Esophagus muscularis mucosa (tissue), 4 donors: ENCODE data around the gene ALDOB. TPM values are rescaled to one million over a fixed set of nuclear protein-coding genes. Genes with fewer than 3 reads are reported as not detected.

Experiments used
- DNase-seq: peaks from one replicate; pipeline ENCODE4 v3.0.0-alpha.2; 2017; ENCODE audit errors: extremely low spot score
- H3K27ac ChIP-seq, 4 donors: fragments of 200-600 bp; sonication (generic); replicated peaks in 1 of 4; 1 replicate in 3 of 4; 2 replicates in 1 of 4; pipeline ENCODE4 v1.5.1; 2016 to 2019; ENCODE audit warnings: mild to moderate bottlenecking in 1 of 4
- H3K27me3 ChIP-seq, 4 donors: fragments of 200-600 bp; sonication (generic); one replicate each; pipeline versions ENCODE4 v1.5.1 to v1.6.0; 2016 to 2019
- H3K36me3 ChIP-seq, 4 donors: fragments of 200-600 bp; sonication (generic); one replicate each; pipeline ENCODE4 v1.5.1; 2016 to 2019
- H3K4me1 ChIP-seq, 4 donors: fragments of 200-600 bp; sonication (generic); one replicate each; pipeline ENCODE4 v1.5.1; 2016 to 2019
- H3K4me3 ChIP-seq, 4 donors: fragments of 200-600 bp; sonication (generic); 1 replicate in 2 of 4; 2 replicates in 2 of 4; pipeline ENCODE4 v1.5.1; 2016 to 2019; ENCODE audit warnings: mild to moderate bottlenecking in 4 of 4, moderate library complexity in 1 of 4
- H3K9me3 ChIP-seq, 4 donors: fragments of 200-600 bp; sonication (generic); 1 replicate in 3 of 4; 2 replicates in 1 of 4; pipeline ENCODE4 v1.5.1; 2016 to 2019
- EP300 ChIP-seq: sonication (generic); formaldehyde crosslinking; IDR thresholded peaks from one replicate; pipeline ENCODE4 v1.6.1; 2017; ENCODE audit warnings: antibody characterized with exemption
- POLR2A ChIP-seq: fragments of 450-650 bp; IDR thresholded peaks from one replicate; pipeline ENCODE4 v1.6.1; 2017; ENCODE audit warnings: antibody characterized with exemption, moderate library complexity, mild to moderate bottlenecking, low read depth
- POLR2AphosphoS5 ChIP-seq, 2 donors: sonication (generic); formaldehyde crosslinking; IDR thresholded peaks; one replicate each; pipeline ENCODE4 v1.6.1; 2017; ENCODE audit warnings: antibody characterized with exemption in 2 of 2
- WGBS: methylation state at CpG from one replicate; pipeline ENCODE4 v1.1.5; 2018; 5-methylcytosine and 5-hydroxymethylcytosine counted together
- intact Hi-C: fragments of 100-400 bp; cut with DNase I; formaldehyde crosslinking; loops from one replicate; pipeline ENCODE4 v1.15.1; 2023
- small RNA-seq, 3 donors: library from RNA; depleted of rRNA; stranded (forward); fragments of <200 nt; gene quantifications; one replicate each; pipeline ENCODE3, GENCODE V24; 2016
- total RNA-seq, 4 donors: library from RNA; depleted of rRNA; stranded (reverse); fragments of >200 nt; gene quantifications; one replicate each; pipeline versions ENCODE4 v1.1.0 to v1.2.1, GENCODE V29; 2016
- TF ChIP-seq, protein P1 (sequence below), 3 experiments: fragments of 200-600 bp in 2 of 3; fragments of 450-650 bp in 1 of 3; sonication (generic) in 2 of 3; IDR thresholded peaks; one replicate each; pipeline ENCODE4 v1.5.1; 2017 to 2019; ENCODE audit warnings: antibody characterized with exemption in 3 of 3, mild to moderate bottlenecking in 2 of 3, moderate library complexity in 1 of 3

The ALDOB gene
- total RNA-seq, 4 donors from 2014 or later: 0.23 to 0.33 TPM; not detected in 2

DNA sequence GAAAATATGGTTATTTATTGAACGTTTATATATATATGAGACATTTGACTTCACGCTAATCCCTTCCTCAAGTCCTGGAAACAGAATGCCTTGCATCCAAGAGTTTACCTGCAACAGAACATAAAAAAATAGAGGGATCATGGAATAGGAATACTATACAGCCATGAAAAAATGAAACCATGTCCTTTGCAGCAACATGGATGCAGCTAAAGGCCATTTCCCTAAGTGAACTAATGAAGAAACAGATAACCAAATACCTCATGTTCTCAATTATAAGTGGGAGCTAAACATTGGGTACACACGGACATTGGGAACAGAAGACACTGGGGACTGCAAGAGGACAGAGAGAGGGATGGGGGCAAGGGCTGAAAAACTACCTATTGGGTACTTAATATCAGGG is 63.8 kb downstream of the ALDOB start:
- H3K27me3 ChIP-seq: no peaks in the 10 kb centered on the region
- 93% methylated on average over 3 of the region's 3 CpGs for WGBS
- no peaks in the 10 kb centered on the region for H3K36me3 ChIP-seq
- no peak overlapping the region for H3K27ac ChIP-seq
- no peak for DNase-seq
- H3K4me1 ChIP-seq: no peaks in the 10 kb centered on the region
- intact Hi-C loops: no loop called here
- TF ChIP-seq EP300 (no peak), POLR2AphosphoS5 (IDR thresholded peaks at IDR 0.05) (no peak), POLR2A (no peak)
- TF ChIP-seq, protein P1, sequence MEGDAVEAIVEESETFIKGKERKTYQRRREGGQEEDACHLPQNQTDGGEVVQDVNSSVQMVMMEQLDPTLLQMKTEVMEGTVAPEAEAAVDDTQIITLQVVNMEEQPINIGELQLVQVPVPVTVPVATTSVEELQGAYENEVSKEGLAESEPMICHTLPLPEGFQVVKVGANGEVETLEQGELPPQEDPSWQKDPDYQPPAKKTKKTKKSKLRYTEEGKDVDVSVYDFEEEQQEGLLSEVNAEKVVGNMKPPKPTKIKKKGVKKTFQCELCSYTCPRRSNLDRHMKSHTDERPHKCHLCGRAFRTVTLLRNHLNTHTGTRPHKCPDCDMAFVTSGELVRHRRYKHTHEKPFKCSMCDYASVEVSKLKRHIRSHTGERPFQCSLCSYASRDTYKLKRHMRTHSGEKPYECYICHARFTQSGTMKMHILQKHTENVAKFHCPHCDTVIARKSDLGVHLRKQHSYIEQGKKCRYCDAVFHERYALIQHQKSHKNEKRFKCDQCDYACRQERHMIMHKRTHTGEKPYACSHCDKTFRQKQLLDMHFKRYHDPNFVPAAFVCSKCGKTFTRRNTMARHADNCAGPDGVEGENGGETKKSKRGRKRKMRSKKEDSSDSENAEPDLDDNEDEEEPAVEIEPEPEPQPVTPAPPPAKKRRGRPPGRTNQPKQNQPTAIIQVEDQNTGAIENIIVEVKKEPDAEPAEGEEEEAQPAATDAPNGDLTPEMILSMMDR (IDR thresholded peaks at IDR 0.05): no peak
- no peak overlapping the region for H3K4me3 ChIP-seq
- H3K9me3 ChIP-seq: no peaks in the 10 kb centered on the region

Small RNAs within 50 kb of the gene (small RNA-seq; reads per million reads assigned to genes)
- 0 reads per million in 3 donors for gene AL353621.2

Other genes with a start within 250 kb of the ALDOB start
- gene BAAT, start 50.8 kb downstream of the ALDOB start, total RNA-seq: not detected
- gene MRPL50, start 37.2 kb downstream of the ALDOB start, total RNA-seq: 10 to 100 TPM in 2 of 4 donors, 1 to 10 TPM in 2; 8.3 to 12.9 (median 10.4) TPM
- 10 to 100 TPM; 16.7 to 19.6 (median 18.6) TPM for gene ZNF189, start 36.9 kb downstream of the ALDOB start, total RNA-seq
- 10 to 100 TPM; 23.0 to 32.1 (median 27.2) TPM for gene RNF20, start 98.1 kb upstream of the ALDOB start, total RNA-seq
- gene PPP3R2, start 159.2 kb upstream of the ALDOB start, total RNA-seq: under 1 TPM in 1 of 4 donors, not detected in 3; 0.06 TPM